IPS-20b (cell line): ENCODE data around the gene ESR2.

Source experiments
- H3K27ac ChIP-seq: one replicate; pipeline ENCODE4 v1.5.1; 2013; ENCODE audit warnings: low read length
- H3K27me3 ChIP-seq: 2 replicates; pipeline ENCODE4 v1.6.1; 2013; ENCODE audit warnings: mild to moderate bottlenecking, low read length, inconsistent platforms; ENCODE audit not compliant: insufficient read depth
- H3K36me3 ChIP-seq: 2 replicates; pipeline ENCODE4 v1.6.1; 2013; ENCODE audit warnings: low read depth, mild to moderate bottlenecking, inconsistent platforms, low read length, moderate library complexity; ENCODE audit not compliant: insufficient read depth
- H3K4me1 ChIP-seq: 2 replicates; pipeline ENCODE4 v1.6.1; 2013; ENCODE audit warnings: mild to moderate bottlenecking, control low read depth, inconsistent platforms, low read length, moderate library complexity; ENCODE audit not compliant: insufficient read depth
- H3K4me3 ChIP-seq: 2 replicates; pipeline ENCODE4 v1.5.1; 2013; ENCODE audit warnings: mild to moderate bottlenecking, low read length, inconsistent platforms
- H3K9ac ChIP-seq: 2 replicates; pipeline ENCODE4 v1.6.1; 2013; ENCODE audit warnings: low read depth, mild to moderate bottlenecking, inconsistent platforms, low read length, moderate library complexity
- H3K9me3 ChIP-seq: 2 replicates; pipeline ENCODE4 v1.6.1; 2013; ENCODE audit warnings: mild to moderate bottlenecking, low read depth, low read length, inconsistent platforms; ENCODE audit not compliant: insufficient read depth

ESR2 gene

DNA sequence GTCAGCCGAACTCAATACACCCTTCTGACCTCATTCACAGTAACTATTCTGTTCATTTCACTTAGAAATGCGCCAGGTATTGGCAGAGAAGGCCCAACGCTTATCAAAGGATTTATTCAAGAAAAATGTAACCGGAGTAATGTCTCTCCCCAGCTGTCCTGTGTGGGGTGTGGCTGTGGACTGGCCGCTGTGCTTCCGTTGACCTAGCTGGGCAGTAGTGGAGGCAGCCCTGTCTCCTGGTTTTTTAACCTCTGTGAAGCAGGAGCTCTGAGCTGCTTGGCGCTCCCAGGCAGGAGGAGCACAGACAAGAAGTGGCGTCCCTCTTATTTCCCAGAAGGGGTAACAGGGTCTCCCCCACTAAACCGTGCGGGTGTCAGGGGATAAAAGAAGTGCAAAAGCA, 85.2 kb downstream of the ESR2 start:
- Histone ChIP-seq H3K9me3 (no peaks in the 10 kb centered on the region), H3K4me1 (no peaks in the 10 kb centered on the region; the same call in 1 of the 2 replicates), H3K27ac (no peak overlapping the region), H3K27me3 (no peaks in the 10 kb centered on the region), H3K36me3 (peaks cover 64% of the 10 kb centered on the region), H3K9ac (no peak overlapping the region), H3K4me3 (no peak overlapping the region)

DNA sequence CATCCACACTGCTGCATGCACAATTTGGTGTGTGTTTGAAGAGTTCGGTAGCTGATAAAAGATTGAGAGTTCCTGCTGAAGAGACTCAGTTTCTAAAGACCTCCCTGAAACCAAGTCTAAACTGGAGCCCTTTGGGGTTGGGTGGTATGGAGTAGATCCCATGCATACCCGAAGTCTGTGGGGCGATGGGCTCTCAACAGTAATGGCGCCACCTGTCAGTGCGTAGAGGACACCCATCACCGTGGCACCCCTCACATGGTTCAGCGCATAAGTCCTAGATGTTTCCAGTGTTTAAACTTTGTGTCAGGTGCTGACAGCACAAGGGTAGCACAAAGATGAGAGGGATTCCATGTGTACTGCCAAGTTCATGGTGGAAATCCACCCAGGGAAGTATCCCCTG, 85.9 kb downstream of the ESR2 start:
- Histone ChIP-seq H3K4me3 (no peak overlapping the region), H3K36me3 (peaks cover 64% of the 10 kb centered on the region), H3K4me1 (no peaks in the 10 kb centered on the region; the same call in 1 of the 2 replicates), H3K9me3 (no peaks in the 10 kb centered on the region), H3K9ac (no peak overlapping the region), H3K27me3 (no peaks in the 10 kb centered on the region), H3K27ac (no peak overlapping the region)

DNA sequence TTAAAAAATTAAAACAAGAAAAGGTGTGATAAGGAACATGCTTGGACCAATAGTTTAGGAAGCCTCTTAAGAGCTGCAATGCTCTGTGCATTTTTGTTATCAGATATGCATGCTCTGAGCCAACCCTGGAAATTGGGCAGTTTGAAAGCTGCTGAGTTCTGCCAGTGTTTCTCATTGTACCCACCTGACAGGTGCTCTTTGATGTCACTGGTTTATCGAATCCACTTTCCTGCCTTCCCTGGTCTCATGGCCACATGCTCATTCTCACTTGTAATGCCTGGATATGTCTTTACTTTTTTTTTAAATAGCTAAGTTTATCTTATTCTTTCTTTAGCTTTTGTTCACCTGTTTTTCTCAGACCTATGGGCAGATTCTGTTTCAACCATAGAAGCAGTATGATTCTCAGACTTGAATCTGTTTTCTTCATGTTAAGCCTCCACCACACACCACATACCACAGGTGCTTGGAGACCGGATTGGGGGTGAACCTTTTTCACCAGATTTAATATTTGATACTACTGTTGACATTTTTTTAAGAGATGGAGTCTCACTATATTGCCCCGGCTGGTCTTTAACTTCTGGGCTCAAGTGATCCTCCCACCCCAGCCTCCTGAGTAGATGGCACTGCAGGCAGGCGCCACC, 90.7 kb downstream of the ESR2 start:
- Histone ChIP-seq H3K4me1 (peaks cover 8% of the 10 kb centered on the region; the same call in 1 of the 2 replicates), H3K9ac (no peak overlapping the region), H3K36me3 (peaks cover 27% of the 10 kb centered on the region), H3K4me3 (no peak overlapping the region), H3K27ac (no peak overlapping the region), H3K27me3 (no peaks in the 10 kb centered on the region), H3K9me3 (no peaks in the 10 kb centered on the region)

DNA sequence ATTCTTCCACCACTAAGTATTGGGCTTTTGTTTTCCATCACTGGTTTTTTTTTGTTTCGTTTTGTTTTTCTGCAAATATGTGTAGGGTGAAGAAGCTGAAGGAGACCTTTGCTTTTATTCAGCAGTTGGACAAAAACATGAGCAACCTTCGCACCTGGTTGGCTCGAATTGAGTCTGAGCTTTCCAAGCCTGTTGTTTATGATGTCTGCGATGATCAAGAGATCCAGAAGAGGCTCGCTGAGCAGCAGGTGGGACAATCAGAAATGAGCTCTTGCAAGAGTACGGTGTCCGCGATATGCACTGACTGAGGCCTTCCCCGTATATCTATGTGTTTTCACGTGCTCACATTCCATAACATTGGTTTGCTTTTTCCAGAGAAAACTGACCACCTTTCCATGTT, 91.5 kb downstream of the ESR2 start:
- Histone ChIP-seq H3K4me1 (peaks cover 8% of the 10 kb centered on the region; the same call in 1 of the 2 replicates), H3K4me3 (no peak overlapping the region), H3K9ac (no peak overlapping the region), H3K36me3 (peaks cover 19% of the 10 kb centered on the region; the same call in 1 of the 2 replicates), H3K27ac (no peak overlapping the region), H3K9me3 (no peaks in the 10 kb centered on the region), H3K27me3 (no peaks in the 10 kb centered on the region)

DNA sequence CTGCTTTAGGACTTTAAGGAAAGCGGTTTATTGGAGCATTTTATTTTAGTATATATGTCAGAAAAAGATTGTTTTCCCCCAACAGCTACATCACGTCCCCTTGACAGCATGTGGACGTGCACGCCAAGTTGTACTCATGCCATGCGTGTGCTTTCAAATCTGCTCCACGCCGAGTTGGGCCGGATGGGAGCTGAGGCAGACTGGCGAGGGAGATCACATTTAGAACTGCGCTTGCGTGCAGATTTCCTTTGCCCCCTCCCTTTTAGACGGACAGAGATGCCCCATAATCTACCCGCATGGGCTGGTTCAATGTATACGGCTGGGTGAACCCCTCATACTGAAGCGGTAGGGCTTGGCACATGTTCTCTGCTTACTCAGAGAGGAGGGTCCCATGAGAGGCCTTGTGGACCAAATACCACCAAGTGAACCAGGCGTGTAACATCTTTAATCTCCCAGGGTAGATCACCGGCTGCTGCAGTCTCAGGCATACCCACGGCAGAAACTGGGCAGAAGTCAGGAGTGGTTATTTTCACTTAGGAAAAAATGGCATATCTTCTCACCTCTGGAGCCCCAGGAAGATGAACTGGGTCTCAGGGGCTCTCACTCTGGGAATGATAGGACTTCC, 92.1 kb downstream of the ESR2 start:
- peaks cover 14% of the 10 kb centered on the region; the same call in 1 of the 2 replicates for H3K4me1 ChIP-seq
- no peaks in the 10 kb centered on the region for H3K27me3 ChIP-seq
- H3K27ac ChIP-seq, result no peak overlapping the region
- no peaks in the 10 kb centered on the region for H3K9me3 ChIP-seq
- no peak overlapping the region for H3K4me3 ChIP-seq
- no peak overlapping the region for H3K9ac ChIP-seq
- peaks cover 19% of the 10 kb centered on the region; the same call in 1 of the 2 replicates for H3K36me3 ChIP-seq

DNA sequence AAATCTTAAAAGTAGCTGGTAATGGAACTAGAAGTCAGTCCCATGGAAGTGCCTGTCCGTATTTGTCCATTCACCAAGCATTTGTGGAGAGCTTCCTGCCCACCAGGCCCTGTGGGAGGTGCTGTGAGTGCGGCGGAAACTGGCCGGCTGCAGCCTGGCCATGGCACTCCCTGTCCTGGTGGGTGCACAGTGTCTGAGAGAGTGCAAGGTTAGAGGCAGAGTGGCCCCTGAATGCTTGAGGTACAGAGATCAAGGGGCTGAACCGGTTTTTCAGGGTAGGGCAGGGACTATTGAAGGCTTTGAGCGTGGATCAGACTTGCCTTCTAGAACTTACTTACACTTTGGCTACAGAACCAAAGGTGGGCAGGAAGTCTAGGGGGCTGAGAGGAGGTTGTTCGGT, 92.9 kb downstream of the ESR2 start:
- Histone ChIP-seq H3K27me3 (no peaks in the 10 kb centered on the region), H3K9me3 (no peaks in the 10 kb centered on the region), H3K27ac (no peak overlapping the region), H3K4me1 (peaks cover 18% of the 10 kb centered on the region; the same call in 1 of the 2 replicates), H3K36me3 (peaks cover 19% of the 10 kb centered on the region; the same call in 1 of the 2 replicates), H3K9ac (no peak overlapping the region), H3K4me3 (no peak overlapping the region)

DNA sequence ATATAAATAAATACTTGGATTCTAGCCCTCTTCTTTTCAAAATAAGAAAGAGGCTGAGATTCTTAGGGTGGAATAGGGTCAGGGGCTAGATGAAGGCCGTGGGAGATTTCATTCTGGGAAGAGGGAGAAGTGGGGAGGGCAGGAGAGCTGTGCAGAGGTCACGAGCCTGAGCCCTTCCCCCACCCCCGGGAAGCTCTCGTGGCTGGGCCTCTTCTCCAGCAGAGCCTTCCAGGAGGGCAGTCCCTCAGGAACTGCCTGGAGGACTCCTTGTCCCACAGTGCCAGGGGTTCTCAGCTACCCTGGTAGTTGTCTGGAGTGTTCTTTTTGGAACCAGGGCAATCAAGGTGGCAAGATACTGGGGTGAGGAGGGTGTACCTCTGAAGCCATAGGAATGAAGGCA, 94.0 kb downstream of the ESR2 start:
- no peak overlapping the region for H3K27ac ChIP-seq
- peaks cover 23% of the 10 kb centered on the region for H3K36me3 ChIP-seq
- H3K27me3 ChIP-seq, result no peaks in the 10 kb centered on the region
- H3K4me1 ChIP-seq, result peaks cover 21% of the 10 kb centered on the region; the same call in 1 of the 2 replicates
- no peaks in the 10 kb centered on the region for H3K9me3 ChIP-seq
- H3K9ac ChIP-seq, result no peak overlapping the region
- no peak overlapping the region for H3K4me3 ChIP-seq

DNA sequence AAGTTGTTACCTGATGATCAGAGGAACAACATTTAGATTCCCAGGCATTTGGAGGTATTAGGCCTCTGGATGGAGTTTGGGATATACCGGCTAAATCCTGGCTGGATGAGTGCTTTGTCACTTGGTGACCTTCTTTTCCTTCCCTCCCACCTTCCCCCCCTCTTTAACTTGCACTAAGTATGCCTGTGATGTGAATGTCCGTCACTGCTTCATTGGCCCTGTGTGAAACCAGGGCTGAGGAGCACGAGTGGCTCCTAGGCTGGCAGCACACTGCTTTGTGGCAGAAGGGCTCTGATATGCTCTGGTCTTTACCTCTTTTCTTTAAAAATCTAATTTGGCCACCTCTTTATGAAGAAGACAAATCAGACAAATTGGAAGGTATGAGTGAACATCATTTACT, 95.7 kb downstream of the ESR2 start:
- no peak overlapping the region for H3K9ac ChIP-seq
- peaks cover 26% of the 10 kb centered on the region for H3K36me3 ChIP-seq
- no peaks in the 10 kb centered on the region for H3K27me3 ChIP-seq
- H3K9me3 ChIP-seq, result no peaks in the 10 kb centered on the region
- H3K4me1 ChIP-seq, result peaks cover 24% of the 10 kb centered on the region; the same call in 1 of the 2 replicates
- no peak overlapping the region for H3K4me3 ChIP-seq
- H3K27ac ChIP-seq, result no peak overlapping the region

DNA sequence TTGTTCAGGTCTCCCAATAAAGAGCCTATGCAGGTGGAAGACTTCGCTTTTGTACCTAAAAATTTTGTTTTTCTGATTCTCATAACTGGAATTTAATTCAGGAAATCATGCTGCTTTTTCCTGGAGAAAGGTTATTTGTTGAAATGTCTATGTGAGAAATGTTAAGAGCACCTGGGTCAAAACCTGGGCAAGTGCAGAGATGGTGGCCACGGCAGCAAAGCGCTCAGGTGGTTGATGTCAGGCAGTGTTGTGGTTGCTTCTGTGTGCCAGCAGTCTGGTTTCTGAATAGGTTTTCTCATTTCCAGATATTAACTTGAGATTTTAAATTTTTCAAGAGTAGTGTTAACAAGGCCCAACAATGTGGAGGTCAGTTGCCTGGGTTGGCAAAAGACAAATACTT, 96.2 kb downstream of the ESR2 start:
- no peak overlapping the region for H3K4me3 ChIP-seq
- peaks cover 27% of the 10 kb centered on the region; the same call in 1 of the 2 replicates for H3K4me1 ChIP-seq
- no peak overlapping the region for H3K27ac ChIP-seq
- H3K27me3 ChIP-seq, result no peaks in the 10 kb centered on the region
- no peak overlapping the region for H3K9ac ChIP-seq
- peaks cover 21% of the 10 kb centered on the region for H3K36me3 ChIP-seq
- H3K9me3 ChIP-seq, result no peaks in the 10 kb centered on the region

DNA sequence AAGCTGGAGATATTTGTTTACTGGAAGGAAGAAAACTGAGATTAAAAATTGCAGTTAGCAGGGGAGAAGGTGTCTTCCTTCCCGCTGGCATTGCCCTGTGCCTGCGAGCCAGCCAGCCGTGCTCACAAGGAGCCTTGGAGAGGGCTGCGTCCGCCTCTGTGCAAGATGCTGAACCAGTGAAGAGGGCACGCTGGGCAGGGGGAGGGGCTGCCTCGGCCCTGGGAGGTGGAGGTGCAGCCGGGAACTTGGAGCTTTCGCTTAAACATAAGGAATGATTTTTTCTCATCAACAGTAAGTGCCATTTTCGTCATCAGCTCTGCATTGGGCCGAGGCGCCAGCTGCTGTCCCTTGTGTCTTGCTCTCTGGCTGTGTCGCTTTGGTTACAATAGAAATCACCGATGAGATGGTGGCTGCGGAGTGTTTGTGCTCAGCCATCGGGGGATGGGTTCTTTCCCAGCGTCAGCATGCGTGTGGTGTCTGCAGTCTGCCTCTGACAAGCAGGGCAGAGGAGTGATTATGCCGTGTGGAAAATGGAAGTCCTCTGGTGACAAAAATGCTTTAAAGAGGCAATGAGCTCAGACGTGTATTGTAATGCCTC, 97.3 kb downstream of the ESR2 start:
- Histone ChIP-seq H3K4me1 (peaks cover 33% of the 10 kb centered on the region; the same call in 1 of the 2 replicates), H3K9ac (peak overlapping the region; percentile 48; the same call in 1 of the 2 replicates), H3K27ac (no peak overlapping the region), H3K9me3 (no peaks in the 10 kb centered on the region), H3K27me3 (no peaks in the 10 kb centered on the region), H3K4me3 (peak overlapping the region; percentile 66), H3K36me3 (peaks cover 27% of the 10 kb centered on the region)

DNA sequence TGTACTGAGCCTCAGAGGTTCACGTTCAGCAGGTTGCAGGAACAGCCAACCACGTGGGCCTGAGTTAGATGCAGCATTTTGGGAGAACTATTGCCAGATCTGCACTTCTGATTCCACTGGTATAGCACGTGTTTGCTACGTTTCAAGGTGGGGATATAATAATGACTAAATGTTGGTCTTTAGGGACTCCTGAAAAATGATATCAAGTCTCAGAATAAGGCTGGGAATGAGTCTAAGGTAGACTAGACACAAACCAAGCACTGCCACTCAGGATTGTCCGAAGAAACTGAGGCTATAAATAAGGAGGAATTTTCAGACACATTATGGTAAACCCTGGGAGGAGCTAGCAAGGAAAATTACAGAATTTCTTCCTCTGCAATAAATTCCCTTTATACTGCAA, 98.1 kb downstream of the ESR2 start:
- H3K4me3 ChIP-seq, result no peak overlapping the region
- H3K27me3 ChIP-seq, result no peaks in the 10 kb centered on the region
- H3K4me1 ChIP-seq, result peaks cover 33% of the 10 kb centered on the region; the same call in 1 of the 2 replicates
- no peaks in the 10 kb centered on the region for H3K9me3 ChIP-seq
- peaks cover 36% of the 10 kb centered on the region for H3K36me3 ChIP-seq
- H3K9ac ChIP-seq, result no peak overlapping the region
- no peak overlapping the region for H3K27ac ChIP-seq

DNA sequence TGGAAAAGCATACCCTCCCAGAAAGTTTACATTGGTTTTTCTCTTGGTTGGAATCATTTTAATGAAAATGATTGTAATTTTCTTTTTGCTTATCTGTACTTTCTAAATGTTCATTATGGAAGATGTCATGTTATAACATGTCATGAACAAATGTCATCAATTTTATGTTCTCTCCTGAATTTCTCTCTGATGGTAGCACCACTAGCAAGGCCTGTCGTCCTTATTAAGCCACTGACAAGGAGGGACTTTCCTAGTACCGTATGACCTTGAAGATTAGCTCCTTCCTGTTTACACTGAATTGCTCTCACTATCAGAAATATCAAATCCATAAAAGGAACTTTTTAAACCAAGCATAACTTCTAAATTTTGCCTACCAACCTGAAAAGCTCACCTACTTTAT, 99.0 kb downstream of the ESR2 start:
- Histone ChIP-seq H3K27me3 (no peaks in the 10 kb centered on the region), H3K9ac (no peak overlapping the region), H3K36me3 (peaks cover 42% of the 10 kb centered on the region), H3K4me1 (peaks cover 30% of the 10 kb centered on the region; the same call in 1 of the 2 replicates), H3K27ac (no peak overlapping the region), H3K9me3 (no peaks in the 10 kb centered on the region), H3K4me3 (no peak overlapping the region)
